GM12892 (cell line): ENCODE data around the gene USP10.

ENCODE experiments used
- POLR2A ChIP-seq: IDR thresholded peaks from 2 replicates; pipeline ENCODE4 v1.6.1; 2011; ENCODE audit warnings: low read depth, low read length, control low read depth
- POLR2AphosphoS5 ChIP-seq: IDR thresholded peaks from 2 replicates; pipeline ENCODE4 v1.6.1; 2011; ENCODE audit warnings: low read depth, low read length, control low read depth

GRCh38 chr16:84715854-84716253, 16.1 kb downstream of the USP10 start:
- TF ChIP-seq POLR2AphosphoS5: no peak
- no peak for TF ChIP-seq POLR2A
